GM21528 (cell line): Measurements from ENCODE around the gene ARVCF.

ENCODE experiments used
- ATAC-seq: cut with Tn5 transposase; IDR thresholded peaks from one replicate; pipeline ENCODE4 v1.9.1; 2021; ENCODE audit warnings: mild to moderate bottlenecking, moderate library complexity; ENCODE audit not compliant: unreplicated experiment, low FRiP score

ARVCF gene

GRCh38 chr22:20018001-20018400 lies 1.4 kb upstream of the ARVCF start:
- no peak for ATAC-seq

GRCh38 chr22:20017622-20017958 lies 967 bp upstream of the ARVCF start:
- no peak for ATAC-seq

GRCh38 chr22:20015971-20016733 lies 471 bp downstream of the ARVCF start:
- no peak for ATAC-seq

- no peak for ATAC-seq
These were observed 1.4 kb downstream of the ARVCF start for GRCh38 chr22:20015187-20015625.

- no peak for ATAC-seq
These were observed 2.0 kb downstream of the ARVCF start for GRCh38 chr22:20014526-20015186.

GRCh38 chr22:20013382-20013871 lies 3.2 kb downstream of the ARVCF start:
- ATAC-seq = no peak

- ATAC-seq = no peak
These were observed 3.8 kb downstream of the ARVCF start for GRCh38 chr22:20012741-20013331.

- no peak for ATAC-seq
These were observed 4.5 kb downstream of the ARVCF start for GRCh38 chr22:20011993-20012740.

- ATAC-seq = no peak
These were observed 5.3 kb downstream of the ARVCF start for GRCh38 chr22:20011123-20011992.

- no peak for ATAC-seq
These were observed 6.1 kb downstream of the ARVCF start for GRCh38 chr22:20010307-20011122.

- no peak for ATAC-seq
These were observed 6.9 kb downstream of the ARVCF start for GRCh38 chr22:20009582-20010306.

GRCh38 chr22:20009018-20009491 lies 7.6 kb downstream of the ARVCF start:
- ATAC-seq = no peak

- ATAC-seq = no peak
These were observed 8.2 kb downstream of the ARVCF start for GRCh38 chr22:20008221-20008995.

GRCh38 chr22:20004464-20004863 lies 12.2 kb downstream of the ARVCF start:
- ATAC-seq = no peak

- no peak for ATAC-seq
These were observed 13.3 kb downstream of the ARVCF start for GRCh38 chr22:20003304-20003703.

GRCh38 chr22:20002636-20003035 lies 14.0 kb downstream of the ARVCF start:
- no peak for ATAC-seq

- ATAC-seq = no peak
These were observed 14.5 kb downstream of the ARVCF start for GRCh38 chr22:20002128-20002527.
